ENCODE data around the gene ASCC2. TPM values are rescaled to one million over a fixed set of nuclear protein-coding genes. Genes with fewer than 3 reads are reported as not detected.

ASCC2 gene
- polyA plus RNA-seq, 1 experiment = 62.6 TPM

GRCh38 chr22:29856496-29856895, 18.4 kb upstream of the ASCC2 start:
- H3K4me3 ChIP-seq (ENCODE audit: low read depth, low read length) = no peak overlapping the region
- TF ChIP-seq, protein P1, sequence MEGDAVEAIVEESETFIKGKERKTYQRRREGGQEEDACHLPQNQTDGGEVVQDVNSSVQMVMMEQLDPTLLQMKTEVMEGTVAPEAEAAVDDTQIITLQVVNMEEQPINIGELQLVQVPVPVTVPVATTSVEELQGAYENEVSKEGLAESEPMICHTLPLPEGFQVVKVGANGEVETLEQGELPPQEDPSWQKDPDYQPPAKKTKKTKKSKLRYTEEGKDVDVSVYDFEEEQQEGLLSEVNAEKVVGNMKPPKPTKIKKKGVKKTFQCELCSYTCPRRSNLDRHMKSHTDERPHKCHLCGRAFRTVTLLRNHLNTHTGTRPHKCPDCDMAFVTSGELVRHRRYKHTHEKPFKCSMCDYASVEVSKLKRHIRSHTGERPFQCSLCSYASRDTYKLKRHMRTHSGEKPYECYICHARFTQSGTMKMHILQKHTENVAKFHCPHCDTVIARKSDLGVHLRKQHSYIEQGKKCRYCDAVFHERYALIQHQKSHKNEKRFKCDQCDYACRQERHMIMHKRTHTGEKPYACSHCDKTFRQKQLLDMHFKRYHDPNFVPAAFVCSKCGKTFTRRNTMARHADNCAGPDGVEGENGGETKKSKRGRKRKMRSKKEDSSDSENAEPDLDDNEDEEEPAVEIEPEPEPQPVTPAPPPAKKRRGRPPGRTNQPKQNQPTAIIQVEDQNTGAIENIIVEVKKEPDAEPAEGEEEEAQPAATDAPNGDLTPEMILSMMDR (IDR thresholded peaks at IDR 0.05; ENCODE audit: insufficient read depth, low read depth, low read length) = no peak
- DNase-seq (ENCODE audit: low read depth) = no peak
- POLR2A ChIA-PET = no interaction called here
- no peaks in the 10 kb centered on the region for H3K36me3 ChIP-seq (ENCODE audit: control insufficient read depth, insufficient read depth, low read length)
- CTCF ChIA-PET = interaction anchor here (1.4 to 1.9 kb wide), 2 partner anchors 13 to 27 kb away, joined by 5 read pairs; partner anchors contain the start of gene MTMR3
- peaks cover 2% of the 10 kb centered on the region; the same call in 1 of the 2 replicates for H3K27me3 ChIP-seq (ENCODE audit: control insufficient read depth, insufficient read depth, low read length)

DNA sequence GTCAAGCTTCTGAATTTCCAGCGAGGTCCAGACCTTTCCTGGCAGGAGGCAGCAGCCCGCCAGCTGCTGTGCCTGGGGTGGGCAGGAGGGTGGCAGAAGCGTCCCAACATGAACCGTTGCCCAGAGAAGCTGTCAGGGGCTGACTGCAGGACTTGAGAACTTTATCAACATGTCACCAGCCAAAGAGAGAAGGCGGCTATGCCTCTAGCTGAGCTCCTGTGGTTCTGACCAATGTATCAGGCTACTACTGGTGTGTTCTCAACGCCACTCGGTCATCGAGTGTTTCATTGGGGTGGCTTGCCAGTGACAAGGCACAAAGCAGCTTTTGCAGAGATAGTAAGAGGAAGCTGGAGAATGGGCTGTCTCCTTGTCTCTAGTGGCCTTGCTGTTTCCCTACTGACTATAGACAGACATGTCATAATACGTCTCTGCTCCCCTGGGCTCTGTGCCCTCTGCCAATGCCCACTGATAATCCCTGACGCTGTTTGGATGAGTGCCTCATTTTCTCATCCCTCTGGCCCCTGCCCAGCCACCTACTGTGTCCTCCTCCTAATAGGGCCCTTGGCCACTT, 17.6 kb upstream of the ASCC2 start:
- TF ChIP-seq, protein P1 (IDR thresholded peaks at IDR 0.05; ENCODE audit: insufficient read depth, low read depth, low read length) = no peak
- Histone ChIP-seq H3K27me3 (ENCODE audit: control insufficient read depth, insufficient read depth, low read length) (peaks cover 2% of the 10 kb centered on the region; the same call in 1 of the 2 replicates), H3K4me3 (ENCODE audit: low read depth, low read length) (no peak overlapping the region), H3K36me3 (ENCODE audit: control insufficient read depth, insufficient read depth, low read length) (no peaks in the 10 kb centered on the region)
- DNase-seq (ENCODE audit: low read depth) = no peak
- ChIA-PET POLR2A (no interaction called here), CTCF (interaction anchor here (1.4 to 1.9 kb wide), 2 partner anchors 13 to 27 kb away, joined by 5 read pairs; partner anchors contain the start of gene MTMR3)

DNA sequence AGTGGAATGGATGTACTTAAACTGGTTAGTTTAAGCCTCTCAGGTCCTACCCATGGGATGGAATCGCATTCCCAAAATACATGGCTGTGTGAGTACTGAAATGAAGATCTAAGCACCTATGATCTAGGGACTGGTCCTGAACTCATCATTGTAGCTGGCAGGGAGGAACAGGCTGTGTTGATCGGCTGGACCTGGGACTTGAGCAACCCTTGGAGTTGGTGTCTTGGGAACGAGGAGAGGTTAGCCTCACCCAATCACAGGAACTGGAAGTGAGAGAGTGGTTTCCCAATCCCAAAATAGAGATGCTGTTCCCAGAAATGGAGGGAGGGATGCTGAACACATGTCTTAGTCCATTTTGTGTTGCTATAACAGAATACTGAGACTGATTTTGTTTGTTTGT, 16.4 kb upstream of the ASCC2 start:
- Histone ChIP-seq H3K4me3 (ENCODE audit: low read depth, low read length) (no peak overlapping the region), H3K36me3 (ENCODE audit: control insufficient read depth, insufficient read depth, low read length) (no peaks in the 10 kb centered on the region), H3K27me3 (ENCODE audit: control insufficient read depth, insufficient read depth, low read length) (peaks cover 2% of the 10 kb centered on the region; the same call in 1 of the 2 replicates)
- ChIA-PET POLR2A (no interaction called here), CTCF (no interaction called here)
- DNase-seq (ENCODE audit: low read depth) = no peak
- TF ChIP-seq, protein P1 (IDR thresholded peaks at IDR 0.05; ENCODE audit: insufficient read depth, low read depth, low read length) = no peak

DNA sequence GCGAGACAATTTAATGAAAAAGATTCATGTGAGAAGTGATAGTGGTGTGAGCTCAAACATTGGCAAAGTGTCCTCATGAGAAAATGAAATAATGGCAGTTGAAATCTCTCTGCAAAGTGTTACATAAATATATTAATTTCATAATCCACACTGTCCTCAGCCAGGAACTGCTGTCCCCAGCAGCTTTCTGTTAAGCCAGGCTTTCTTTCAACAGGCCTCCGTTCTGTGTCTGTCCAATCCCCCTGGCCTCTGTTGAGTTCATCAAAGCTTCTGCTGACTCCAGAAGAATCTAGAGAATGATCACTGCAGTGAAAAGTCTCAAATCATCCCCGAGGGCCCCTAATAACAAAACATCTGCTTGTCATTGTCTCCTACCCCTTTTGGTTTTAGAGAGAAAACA, 10.0 kb upstream of the ASCC2 start:
- Histone ChIP-seq H3K4me3 (ENCODE audit: low read depth, low read length) (no peak overlapping the region), H3K36me3 (ENCODE audit: control insufficient read depth, insufficient read depth, low read length) (no peaks in the 10 kb centered on the region), H3K27me3 (ENCODE audit: control insufficient read depth, insufficient read depth, low read length) (no peaks in the 10 kb centered on the region)
- TF ChIP-seq, protein P1 (IDR thresholded peaks at IDR 0.05; ENCODE audit: insufficient read depth, low read depth, low read length) = no peak
- ChIA-PET POLR2A (no interaction called here), CTCF (interaction anchor here (2.9 kb wide), 1 partner anchor 157 kb away, joined by 9 read pairs; no protein-coding TSS in a partner anchor)
- DNase-seq (ENCODE audit: low read depth) = no peak

DNA sequence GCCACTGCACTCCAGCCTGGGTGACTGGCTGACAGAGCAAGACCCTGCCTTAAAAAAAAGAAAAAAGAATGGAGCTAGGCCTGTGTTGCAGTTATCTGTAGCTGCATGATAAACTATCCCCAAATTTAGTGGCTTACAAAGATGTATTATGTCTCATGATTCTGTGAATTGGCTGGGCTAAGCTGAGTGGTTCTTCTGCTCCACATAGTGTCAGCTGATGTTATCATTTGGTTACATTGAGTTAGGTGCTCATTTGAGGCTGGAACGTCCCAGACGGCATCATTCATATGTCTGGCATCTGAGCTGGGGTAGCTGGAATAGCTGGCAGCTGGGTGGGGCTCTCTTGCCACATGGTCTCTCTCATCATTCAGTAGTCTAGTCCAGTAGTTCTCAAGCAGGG, 8.2 kb upstream of the ASCC2 start:
- POLR2A ChIA-PET = no interaction called here
- CTCF ChIA-PET = interaction anchor here (0.8 to 1.7 kb wide), 5 partner anchors 13 to 211 kb away, joined by 3 to 7 read pairs (median 3); no protein-coding TSS in a partner anchor
- no peaks in the 10 kb centered on the region for H3K36me3 ChIP-seq (ENCODE audit: control insufficient read depth, insufficient read depth, low read length)
- H3K4me3 ChIP-seq (ENCODE audit: low read depth, low read length) = no peak overlapping the region
- no peaks in the 10 kb centered on the region for H3K27me3 ChIP-seq (ENCODE audit: control insufficient read depth, insufficient read depth, low read length)
- DNase-seq (ENCODE audit: low read depth) = no peak
- TF ChIP-seq, protein P1 (IDR thresholded peaks at IDR 0.05; ENCODE audit: insufficient read depth, low read depth, low read length) = no peak
